HepG2 (cell line): ENCODE data around the gene SLC25A15. TPM values are rescaled to one million over a fixed set of nuclear protein-coding genes. Genes with fewer than 3 reads are reported as not detected.

ENCODE experiments used
- EHMT2 ChIP-seq: fragments of 200-600 bp; sonication (generic); IDR thresholded peaks from 2 replicates; pipeline ENCODE4 v1.7.0; 2017; ENCODE audit warnings: antibody characterized with exemption, low read depth, low read length, borderline replicate concordance
- JUNB ChIP-seq: sonication (generic); formaldehyde crosslinking; IDR thresholded peaks from 2 replicates; pipeline ENCODE4 v1.8.0; 2022; ENCODE audit warnings: missing genetic modification reagents, mild to moderate bottlenecking, borderline replicate concordance
- MAFK ChIP-seq, 2 experiments: IDR thresholded peaks in 1 of 2; conservative IDR thresholded peaks in 1 of 2; 2 replicates each; pipeline ENCODE4 v1.6.1; 2011; ENCODE audit warnings: improper control_type of control experiment in 2 of 2, low read length in 2 of 2
- MED1 ChIP-seq: sonication (generic); formaldehyde crosslinking; IDR thresholded peaks from 2 replicates; pipeline ENCODE4 v1.4.0; 2020; ENCODE audit warnings: missing genetic modification reagents
- SAFB2 ChIP-seq: sonication (generic); formaldehyde crosslinking; IDR thresholded peaks from 2 replicates; pipeline ENCODE4 v1.5.1; 2020; ENCODE audit warnings: missing genetic modification reagents, low read depth, mild to moderate bottlenecking, borderline replicate concordance
- SYNCRIP ChIP-seq: fragments of 200-400 bp; formaldehyde crosslinking; IDR thresholded peaks from 2 replicates; pipeline ENCODE4 v1.6.1; 2018; ENCODE audit warnings: mild to moderate bottlenecking, low read depth, low read length; ENCODE audit not compliant: insufficient read depth
- TEAD2 ChIP-seq: sonication (generic); formaldehyde crosslinking; IDR thresholded peaks from 2 replicates; pipeline ENCODE4 v1.9.0; 2021; ENCODE audit warnings: missing genetic modification reagents
- XRCC5 ChIP-seq: fragments of 200-400 bp; formaldehyde crosslinking; optimal IDR thresholded peaks from 2 replicates; pipeline ENCODE3; 2017; ENCODE audit warnings: mild to moderate bottlenecking, low read length
- ZNF160 ChIP-seq: sonication (generic); formaldehyde crosslinking; IDR thresholded peaks from 2 replicates; pipeline ENCODE4 v1.8.0; 2022; ENCODE audit warnings: mild to moderate bottlenecking, inconsistent platforms, missing genetic modification reagents
- ZNF510 ChIP-seq: sonication (generic); formaldehyde crosslinking; IDR thresholded peaks from 2 replicates; pipeline ENCODE4 v1.4.0; 2020; ENCODE audit warnings: low read depth, mild to moderate bottlenecking, missing genetic modification reagents
- ZNF547 ChIP-seq: sonication (generic); formaldehyde crosslinking; IDR thresholded peaks from 2 replicates; pipeline ENCODE4 v1.5.1; 2020; ENCODE audit warnings: mild to moderate bottlenecking, missing genetic modification reagents
- polyA plus RNA-seq, 8 experiments: library from polyadenylated mRNA; depleted of rRNA in 3 of 8; stranded (reverse) in 7 of 8; unstranded in 1 of 8; fragments of >200 nt; fragmentation: Illumina TruSeq in 4 of 8; extraction: Trizol in 4 of 8; gene quantifications; 2 replicates each; pipeline versions ENCODE4 v1.2.1 to v1.2.3, GENCODE V29; 2011 to 2016; ENCODE audit warnings: low read depth in 4 of 8, missing spikeins in 1 of 8, mixed read lengths in 1 of 8; ENCODE audit not compliant: insufficient read depth in 1 of 8
- total RNA-seq, 5 experiments: library from RNA; depleted of rRNA; stranded (reverse); fragments of >200 nt; fragmentation: Illumina TruSeq; extraction: Trizol; gene quantifications; 2 replicates each; pipeline ENCODE4 v1.2.3, GENCODE V29; 2016; ENCODE audit warnings: low read depth in 1 of 5
- TF ChIP-seq, protein P1 (sequence below): sonication (generic); formaldehyde crosslinking; IDR thresholded peaks from 2 replicates; pipeline ENCODE4 v1.8.0; 2022; ENCODE audit warnings: mild to moderate bottlenecking, missing genetic modification reagents
- TF ChIP-seq, protein P2 (sequence below): sonication (generic); formaldehyde crosslinking; IDR thresholded peaks from 2 replicates; pipeline ENCODE4 v1.8.1; 2023; ENCODE audit warnings: missing genetic modification reagents, inconsistent platforms, borderline replicate concordance
- TF ChIP-seq, protein P3 (sequence below): sonication (generic); formaldehyde crosslinking; IDR thresholded peaks from 2 replicates; pipeline ENCODE4 v1.8.1; 2023; ENCODE audit warnings: mild to moderate bottlenecking, moderate library complexity, missing genetic modification reagents
- TF ChIP-seq, protein P4 (sequence below): sonication (generic); formaldehyde crosslinking; IDR thresholded peaks from 2 replicates; pipeline ENCODE4 v1.4.0; 2020; ENCODE audit warnings: missing genetic modification reagents
- TF ChIP-seq, protein P5 (sequence below): sonication (generic); formaldehyde crosslinking; IDR thresholded peaks from 2 replicates; pipeline ENCODE4 v1.4.0; 2020; ENCODE audit warnings: mild to moderate bottlenecking, missing genetic modification reagents, borderline replicate concordance

Gene SLC25A15
- total and polyA plus RNA-seq, 2 of the 13 experiments (the other 11 are each of a cell fraction or from before 2014, with no cell fraction given): 17.3 to 39.1 TPM

DNA sequence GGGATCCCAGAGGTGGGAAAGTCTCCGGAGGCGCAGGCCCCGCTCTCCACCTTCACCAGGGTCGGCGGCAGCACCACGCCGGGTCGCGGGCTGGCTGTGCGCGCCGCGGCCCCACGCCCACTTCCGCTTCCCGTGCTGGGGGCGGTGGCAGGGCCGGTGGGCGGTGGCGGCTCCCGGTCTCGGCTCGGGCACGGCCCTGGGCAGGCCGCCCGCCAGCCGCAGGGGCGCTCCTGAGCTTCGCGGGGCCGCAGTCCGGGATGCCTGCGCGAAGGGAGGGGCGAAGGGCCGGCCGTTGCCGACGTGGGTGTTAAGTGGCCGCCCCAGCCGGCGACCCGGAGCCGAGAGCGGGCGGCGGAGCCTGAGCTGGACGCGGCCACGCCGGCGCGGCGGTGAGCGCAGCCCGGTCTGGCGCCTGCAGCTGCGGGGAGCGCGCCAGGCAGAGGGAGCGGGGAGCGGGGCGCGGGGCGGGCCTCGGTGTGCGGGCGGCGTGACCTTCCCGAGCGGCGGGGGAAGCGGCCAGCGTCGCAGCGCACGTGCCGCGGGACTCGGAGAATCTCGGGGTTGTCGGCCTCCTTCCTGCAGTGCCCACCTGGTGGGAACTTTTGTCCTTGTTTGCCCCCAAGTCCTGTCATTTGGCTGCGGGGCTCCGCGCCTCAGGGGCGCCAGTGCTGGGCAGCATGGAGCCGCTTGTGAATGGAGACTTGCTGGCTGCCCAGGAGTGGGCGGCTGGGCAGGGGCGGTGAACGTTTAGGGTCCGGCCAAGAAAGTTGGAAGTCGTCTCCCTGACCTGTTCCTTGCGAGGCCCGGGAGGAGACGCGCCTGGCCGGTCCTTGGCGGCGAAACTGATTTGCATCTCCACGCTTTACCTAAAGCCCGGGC, at the start of gene SLC25A15 (continued):
- TF ChIP-seq, protein P1, sequence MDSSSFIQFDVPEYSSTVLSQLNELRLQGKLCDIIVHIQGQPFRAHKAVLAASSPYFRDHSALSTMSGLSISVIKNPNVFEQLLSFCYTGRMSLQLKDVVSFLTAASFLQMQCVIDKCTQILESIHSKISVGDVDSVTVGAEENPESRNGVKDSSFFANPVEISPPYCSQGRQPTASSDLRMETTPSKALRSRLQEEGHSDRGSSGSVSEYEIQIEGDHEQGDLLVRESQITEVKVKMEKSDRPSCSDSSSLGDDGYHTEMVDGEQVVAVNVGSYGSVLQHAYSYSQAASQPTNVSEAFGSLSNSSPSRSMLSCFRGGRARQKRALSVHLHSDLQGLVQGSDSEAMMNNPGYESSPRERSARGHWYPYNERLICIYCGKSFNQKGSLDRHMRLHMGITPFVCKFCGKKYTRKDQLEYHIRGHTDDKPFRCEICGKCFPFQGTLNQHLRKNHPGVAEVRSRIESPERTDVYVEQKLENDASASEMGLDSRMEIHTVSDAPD (CRISPR knock-in tag): 0 out of 2 replicates have a peak, but pooled peaks have one; percentile 23
- TF ChIP-seq, protein P2, sequence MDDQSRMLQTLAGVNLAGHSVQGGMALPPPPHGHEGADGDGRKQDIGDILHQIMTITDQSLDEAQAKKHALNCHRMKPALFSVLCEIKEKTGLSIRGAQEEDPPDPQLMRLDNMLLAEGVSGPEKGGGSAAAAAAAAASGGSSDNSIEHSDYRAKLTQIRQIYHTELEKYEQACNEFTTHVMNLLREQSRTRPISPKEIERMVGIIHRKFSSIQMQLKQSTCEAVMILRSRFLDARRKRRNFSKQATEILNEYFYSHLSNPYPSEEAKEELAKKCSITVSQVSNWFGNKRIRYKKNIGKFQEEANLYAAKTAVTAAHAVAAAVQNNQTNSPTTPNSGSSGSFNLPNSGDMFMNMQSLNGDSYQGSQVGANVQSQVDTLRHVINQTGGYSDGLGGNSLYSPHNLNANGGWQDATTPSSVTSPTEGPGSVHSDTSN (CRISPR knock-in tag): no peak
- TF ChIP-seq JUNB (CRISPR knock-in tag) (no peak), MED1 (CRISPR knock-in tag) (peak; percentile 63), ZNF160 (CRISPR knock-in tag) (peak; percentile 26; the same call in 1 of the 2 replicates), ZNF547 (CRISPR knock-in tag) (no peak), MAFK (conservative IDR thresholded peaks at IDR 0.05 in 1 of 2, IDR thresholded peaks at IDR 0.05 in 1 of 2; ENCODE audit: low read length in 2 of 2) (no peak), EHMT2 (no peak), SYNCRIP (no peak), ZNF510 (peak; percentile 59; the same call in 1 of the 2 replicates), SAFB2 (no peak), XRCC5 (peak; percentile 34), TEAD2 (CRISPR knock-in tag) (0 out of 2 replicates have a peak, but pooled peaks have one; percentile 12)
- TF ChIP-seq, protein P3, sequence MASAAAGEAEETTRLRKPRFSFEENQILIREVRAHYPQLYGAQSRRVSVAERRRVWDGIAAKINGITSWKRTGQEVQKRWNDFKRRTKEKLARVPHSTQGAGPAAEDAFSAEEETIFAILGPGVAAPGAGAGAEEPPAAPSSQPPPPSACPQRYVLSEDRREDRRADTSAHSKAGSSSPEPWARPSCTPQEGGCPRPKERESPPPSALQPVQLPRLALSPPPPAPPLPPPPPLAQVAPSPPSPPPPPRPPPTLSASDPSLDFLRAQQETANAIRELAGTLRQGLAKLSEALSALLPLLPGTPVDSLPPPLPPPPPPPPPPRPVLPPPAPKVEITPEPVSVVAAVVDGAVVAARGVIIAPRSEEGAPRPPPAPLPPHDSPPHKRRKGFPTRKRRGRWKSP (CRISPR knock-in tag): 0 out of 2 replicates have a peak, but pooled peaks have one; percentile 21
- TF ChIP-seq, protein P4, sequence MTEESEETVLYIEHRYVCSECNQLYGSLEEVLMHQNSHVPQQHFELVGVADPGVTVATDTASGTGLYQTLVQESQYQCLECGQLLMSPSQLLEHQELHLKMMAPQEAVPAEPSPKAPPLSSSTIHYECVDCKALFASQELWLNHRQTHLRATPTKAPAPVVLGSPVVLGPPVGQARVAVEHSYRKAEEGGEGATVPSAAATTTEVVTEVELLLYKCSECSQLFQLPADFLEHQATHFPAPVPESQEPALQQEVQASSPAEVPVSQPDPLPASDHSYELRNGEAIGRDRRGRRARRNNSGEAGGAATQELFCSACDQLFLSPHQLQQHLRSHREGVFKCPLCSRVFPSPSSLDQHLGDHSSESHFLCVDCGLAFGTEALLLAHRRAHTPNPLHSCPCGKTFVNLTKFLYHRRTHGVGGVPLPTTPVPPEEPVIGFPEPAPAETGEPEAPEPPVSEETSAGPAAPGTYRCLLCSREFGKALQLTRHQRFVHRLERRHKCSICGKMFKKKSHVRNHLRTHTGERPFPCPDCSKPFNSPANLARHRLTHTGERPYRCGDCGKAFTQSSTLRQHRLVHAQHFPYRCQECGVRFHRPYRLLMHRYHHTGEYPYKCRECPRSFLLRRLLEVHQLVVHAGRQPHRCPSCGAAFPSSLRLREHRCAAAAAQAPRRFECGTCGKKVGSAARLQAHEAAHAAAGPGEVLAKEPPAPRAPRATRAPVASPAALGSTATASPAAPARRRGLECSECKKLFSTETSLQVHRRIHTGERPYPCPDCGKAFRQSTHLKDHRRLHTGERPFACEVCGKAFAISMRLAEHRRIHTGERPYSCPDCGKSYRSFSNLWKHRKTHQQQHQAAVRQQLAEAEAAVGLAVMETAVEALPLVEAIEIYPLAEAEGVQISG: peak; percentile 90
- TF ChIP-seq, protein P5, sequence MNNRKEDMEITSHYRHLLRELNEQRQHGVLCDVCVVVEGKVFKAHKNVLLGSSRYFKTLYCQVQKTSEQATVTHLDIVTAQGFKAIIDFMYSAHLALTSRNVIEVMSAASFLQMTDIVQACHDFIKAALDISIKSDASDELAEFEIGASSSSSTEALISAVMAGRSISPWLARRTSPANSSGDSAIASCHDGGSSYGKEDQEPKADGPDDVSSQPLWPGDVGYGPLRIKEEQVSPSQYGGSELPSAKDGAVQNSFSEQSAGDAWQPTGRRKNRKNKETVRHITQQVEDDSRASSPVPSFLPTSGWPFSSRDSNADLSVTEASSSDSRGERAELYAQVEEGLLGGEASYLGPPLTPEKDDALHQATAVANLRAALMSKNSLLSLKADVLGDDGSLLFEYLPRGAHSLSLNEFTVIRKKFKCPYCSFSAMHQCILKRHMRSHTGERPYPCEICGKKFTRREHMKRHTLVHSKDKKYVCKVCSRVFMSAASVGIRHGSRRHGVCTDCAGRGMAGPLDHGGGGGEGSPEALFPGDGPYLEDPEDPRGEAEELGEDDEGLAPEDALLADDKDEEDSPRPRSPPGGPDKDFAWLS: no peak
